SK-N-SH treated with all-trans-retinoic acid at 6 μM for 48 hours (cell line): ENCODE data around the gene MLLT6.

ENCODE experiments used
- TOX ChIP-seq: fragments of 250-450 bp; sonication (Bioruptor Pico); IDR thresholded peaks from 2 replicates; pipeline ENCODE4 v1.8.0; 2021; ENCODE audit warnings: mild to moderate bottlenecking, moderate library complexity, borderline replicate concordance
- ZNF8 ChIP-seq: fragments of 450-650 bp; formaldehyde crosslinking; IDR thresholded peaks from 2 replicates; pipeline ENCODE4 v1.5.0; 2020; ENCODE audit warnings: mild to moderate bottlenecking, moderate library complexity

DNA sequence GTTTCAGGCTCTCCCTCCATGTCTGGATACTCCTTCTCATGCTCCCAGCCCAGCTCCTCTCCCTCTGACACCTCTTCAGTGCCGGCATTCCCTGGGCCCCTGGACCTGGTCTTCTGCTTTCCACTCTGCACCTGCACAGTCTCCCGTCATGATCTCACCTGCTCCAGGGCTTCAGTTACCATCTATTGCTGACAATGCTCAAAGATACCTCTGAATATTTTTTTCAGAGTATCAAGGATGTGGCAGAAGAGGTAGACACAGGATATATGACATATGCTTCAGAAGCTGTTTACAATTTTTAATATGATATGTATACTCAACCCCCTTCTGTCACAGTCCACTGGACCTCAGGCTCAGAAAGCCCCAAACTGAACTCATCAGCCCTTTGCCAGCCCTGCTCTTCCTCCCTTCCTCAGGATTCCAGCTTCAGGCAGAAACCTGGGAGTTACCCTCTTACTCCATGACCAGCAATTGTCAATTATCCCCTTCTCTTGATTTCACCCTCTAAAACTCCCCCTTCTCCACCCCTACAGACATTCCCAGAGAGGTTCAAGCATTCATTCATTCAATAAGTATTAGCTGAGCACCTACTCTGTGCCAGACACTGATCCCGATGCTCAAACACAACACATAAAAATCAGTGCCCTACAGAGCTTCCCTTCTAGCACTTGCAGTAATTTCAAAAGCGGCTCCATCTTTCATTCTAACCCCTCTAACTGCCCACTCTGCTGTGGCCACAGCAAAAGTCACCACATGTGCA lies 7.8 kb upstream of the MLLT6 start:
- TF ChIP-seq TOX (no peak), ZNF8 (CRISPR knock-in tag) (no peak)
